Measurements from ENCODE around the gene ASTN2. TPM values are rescaled to one million over a fixed set of nuclear protein-coding genes. Genes with fewer than 3 reads are reported as not detected.

Gene ASTN2
- total RNA-seq, 1 donor from 2014 or later: 15.9 TPM

DNA sequence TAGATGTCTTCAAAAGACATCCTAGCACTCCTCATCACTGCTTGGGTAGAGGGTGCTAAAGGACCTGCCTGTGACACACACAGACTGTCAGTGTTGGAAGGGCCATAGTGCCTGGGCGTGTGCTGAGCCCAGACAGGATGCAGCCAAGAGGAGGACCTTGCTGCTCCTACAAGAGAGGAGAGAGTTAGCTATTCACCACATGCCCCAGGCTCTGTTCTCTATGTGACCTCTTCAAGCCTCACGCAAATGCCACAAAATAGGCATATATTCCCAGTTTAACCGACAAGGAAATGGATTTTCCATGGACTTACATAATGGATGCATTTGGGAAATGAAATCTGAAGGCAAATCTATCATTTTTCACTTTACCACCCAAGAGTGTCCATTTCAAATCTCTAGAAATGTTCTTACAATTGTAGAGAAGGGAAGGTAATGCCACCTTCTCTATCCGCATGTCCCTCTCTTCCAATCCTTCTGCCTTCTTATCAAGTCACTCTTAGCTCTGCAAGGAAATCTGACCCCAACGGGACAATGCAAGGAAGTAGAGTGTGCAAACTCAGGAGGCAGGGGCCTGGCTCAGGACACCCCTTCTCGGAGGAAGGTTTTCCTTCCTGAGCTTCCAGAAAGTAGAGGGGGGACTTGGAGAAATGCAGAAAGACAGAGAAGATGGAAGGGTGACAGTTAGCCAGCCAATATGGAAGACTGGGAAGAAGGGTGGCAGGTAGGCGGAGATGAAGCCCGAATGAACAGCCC lies 678.3 kb downstream of the ASTN2 start:
- H3K4me3 Mint-ChIP-seq: no peak overlapping the region
- no peak for DNase-seq (ENCODE audit: extremely low spot score, unreplicated experiment)
- H3K27me3 Mint-ChIP-seq: peaks cover 9% of the 10 kb centered on the region
- TF ChIP-seq, protein P1, sequence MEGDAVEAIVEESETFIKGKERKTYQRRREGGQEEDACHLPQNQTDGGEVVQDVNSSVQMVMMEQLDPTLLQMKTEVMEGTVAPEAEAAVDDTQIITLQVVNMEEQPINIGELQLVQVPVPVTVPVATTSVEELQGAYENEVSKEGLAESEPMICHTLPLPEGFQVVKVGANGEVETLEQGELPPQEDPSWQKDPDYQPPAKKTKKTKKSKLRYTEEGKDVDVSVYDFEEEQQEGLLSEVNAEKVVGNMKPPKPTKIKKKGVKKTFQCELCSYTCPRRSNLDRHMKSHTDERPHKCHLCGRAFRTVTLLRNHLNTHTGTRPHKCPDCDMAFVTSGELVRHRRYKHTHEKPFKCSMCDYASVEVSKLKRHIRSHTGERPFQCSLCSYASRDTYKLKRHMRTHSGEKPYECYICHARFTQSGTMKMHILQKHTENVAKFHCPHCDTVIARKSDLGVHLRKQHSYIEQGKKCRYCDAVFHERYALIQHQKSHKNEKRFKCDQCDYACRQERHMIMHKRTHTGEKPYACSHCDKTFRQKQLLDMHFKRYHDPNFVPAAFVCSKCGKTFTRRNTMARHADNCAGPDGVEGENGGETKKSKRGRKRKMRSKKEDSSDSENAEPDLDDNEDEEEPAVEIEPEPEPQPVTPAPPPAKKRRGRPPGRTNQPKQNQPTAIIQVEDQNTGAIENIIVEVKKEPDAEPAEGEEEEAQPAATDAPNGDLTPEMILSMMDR (conservative IDR thresholded peaks at IDR 0.05): no peak
- no peak overlapping the region for H3K27ac Mint-ChIP-seq
- peaks cover 6% of the 10 kb centered on the region for H3K4me1 Mint-ChIP-seq (ENCODE audit: unreplicated experiment)
- no peaks in the 10 kb centered on the region for H3K36me3 Mint-ChIP-seq
- H3K9me3 Mint-ChIP-seq: no peaks in the 10 kb centered on the region

DNA sequence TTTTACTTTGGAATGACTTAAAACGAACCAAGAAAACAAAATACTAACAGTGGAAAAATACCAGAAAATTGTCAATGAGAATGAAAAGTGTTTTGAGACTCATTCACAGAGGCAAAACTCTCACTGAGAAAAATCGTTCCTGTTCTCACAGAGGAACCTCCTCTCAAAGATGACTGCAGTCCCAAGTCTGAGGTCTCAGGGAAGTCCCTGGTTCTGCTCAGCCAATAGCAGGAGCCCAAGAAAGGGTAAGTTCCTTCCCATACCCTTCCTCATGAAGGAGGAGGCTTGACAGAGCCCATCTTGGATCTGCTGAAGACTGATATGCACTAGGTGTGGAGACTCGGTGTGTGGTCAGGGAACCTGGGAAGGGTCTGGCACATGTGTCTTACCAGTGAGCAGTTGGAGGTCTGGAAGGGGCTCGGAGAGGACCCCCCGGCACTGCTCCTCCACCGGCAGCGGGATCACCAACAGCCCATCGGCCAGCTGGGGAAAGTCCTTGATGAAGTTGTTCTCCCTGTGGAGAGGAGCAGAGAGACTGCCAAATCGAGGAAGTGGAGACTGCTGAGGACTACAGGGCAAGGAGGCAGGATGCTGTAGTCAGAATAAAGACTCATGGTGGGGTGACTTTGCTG lies 681.7 kb downstream of the ASTN2 start:
- peaks cover 8% of the 10 kb centered on the region for H3K27me3 Mint-ChIP-seq
- no peaks in the 10 kb centered on the region for H3K36me3 Mint-ChIP-seq
- H3K9me3 Mint-ChIP-seq: no peaks in the 10 kb centered on the region
- no peak overlapping the region for H3K27ac Mint-ChIP-seq
- TF ChIP-seq, protein P1 (conservative IDR thresholded peaks at IDR 0.05): no peak
- DNase-seq (ENCODE audit: extremely low spot score, unreplicated experiment): no peak
- no peak overlapping the region for H3K4me3 Mint-ChIP-seq
- peaks cover 6% of the 10 kb centered on the region for H3K4me1 Mint-ChIP-seq (ENCODE audit: unreplicated experiment)

DNA sequence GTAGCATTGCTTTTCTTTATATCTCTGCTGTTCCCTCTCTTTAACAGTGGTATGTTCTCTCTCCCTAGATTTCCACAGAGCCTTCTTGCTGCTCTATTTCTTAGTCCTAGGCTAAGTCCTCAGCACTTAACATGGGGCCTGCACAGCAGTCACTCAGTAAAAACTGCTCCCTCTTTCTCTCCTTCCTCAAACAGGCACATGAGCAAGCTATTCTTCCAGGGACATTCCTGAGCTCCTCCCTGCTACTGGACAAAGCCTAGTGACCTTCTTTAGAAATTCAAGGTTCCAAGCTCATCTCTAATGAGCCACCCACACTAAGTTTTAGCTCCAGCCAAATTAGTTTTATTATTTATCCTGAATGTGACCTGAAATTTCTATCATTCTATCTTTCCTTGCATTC lies 688.3 kb downstream of the ASTN2 start:
- H3K9me3 Mint-ChIP-seq: no peaks in the 10 kb centered on the region
- peaks cover 5% of the 10 kb centered on the region for H3K27me3 Mint-ChIP-seq
- no peaks in the 10 kb centered on the region for H3K36me3 Mint-ChIP-seq
- H3K27ac Mint-ChIP-seq: no peak overlapping the region
- DNase-seq (ENCODE audit: extremely low spot score, unreplicated experiment): no peak
- H3K4me3 Mint-ChIP-seq: no peak overlapping the region
- no peaks in the 10 kb centered on the region for H3K4me1 Mint-ChIP-seq (ENCODE audit: unreplicated experiment)
- TF ChIP-seq, protein P1 (conservative IDR thresholded peaks at IDR 0.05): no peak

DNA sequence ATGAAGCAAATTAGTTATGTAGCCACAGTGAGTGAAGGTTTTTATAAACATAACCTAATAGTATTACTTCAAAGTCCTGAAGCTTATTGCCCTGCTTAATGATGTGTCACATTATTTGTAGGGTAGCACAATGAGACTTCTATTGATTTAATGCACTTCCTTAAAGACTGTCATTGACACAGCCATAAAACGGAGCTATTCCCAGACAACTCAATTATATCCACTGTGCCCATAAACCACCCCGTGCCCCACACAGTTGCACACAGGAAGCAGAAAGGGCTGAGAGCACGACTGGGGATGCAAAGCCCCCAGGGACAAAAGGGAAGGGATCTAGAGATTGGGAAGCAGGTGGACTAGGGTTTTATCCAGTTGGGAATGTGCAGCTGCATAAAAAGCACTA lies 690.7 kb downstream of the ASTN2 start:
- H3K27ac Mint-ChIP-seq: no peak overlapping the region
- H3K27me3 Mint-ChIP-seq: peaks cover 7% of the 10 kb centered on the region
- no peak overlapping the region for H3K4me3 Mint-ChIP-seq
- no peak for DNase-seq (ENCODE audit: extremely low spot score, unreplicated experiment)
- no peaks in the 10 kb centered on the region for H3K9me3 Mint-ChIP-seq
- TF ChIP-seq, protein P1 (conservative IDR thresholded peaks at IDR 0.05): no peak
- no peaks in the 10 kb centered on the region for H3K4me1 Mint-ChIP-seq (ENCODE audit: unreplicated experiment)
- peaks cover 4% of the 10 kb centered on the region for H3K36me3 Mint-ChIP-seq

DNA sequence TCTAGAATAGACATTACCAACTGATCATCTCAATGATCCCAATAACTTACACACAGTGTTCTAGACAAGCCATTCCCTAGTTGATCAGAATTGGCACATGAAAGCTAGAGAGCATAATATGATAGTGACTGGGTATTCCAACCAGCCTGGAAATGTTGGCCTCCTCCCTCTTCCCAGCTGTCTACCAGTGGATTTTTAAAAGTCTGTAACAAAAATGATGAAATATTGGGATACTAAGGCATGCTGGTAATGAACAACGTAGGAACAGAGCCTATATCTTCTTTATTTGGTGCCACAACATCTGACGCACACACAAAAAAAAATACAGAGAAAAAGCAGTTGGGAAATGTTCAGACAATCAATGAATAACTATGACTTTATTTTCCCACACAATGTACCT lies 692.9 kb downstream of the ASTN2 start:
- H3K4me3 Mint-ChIP-seq: no peak overlapping the region
- H3K36me3 Mint-ChIP-seq: peaks cover 9% of the 10 kb centered on the region
- peaks cover 5% of the 10 kb centered on the region for H3K9me3 Mint-ChIP-seq
- no peak overlapping the region for H3K27ac Mint-ChIP-seq
- no peak for DNase-seq (ENCODE audit: extremely low spot score, unreplicated experiment)
- peaks cover 11% of the 10 kb centered on the region for H3K27me3 Mint-ChIP-seq
- peaks cover 13% of the 10 kb centered on the region for H3K4me1 Mint-ChIP-seq (ENCODE audit: unreplicated experiment)
- TF ChIP-seq, protein P1 (conservative IDR thresholded peaks at IDR 0.05): no peak
